IMR-90 (cell line): ENCODE data around the gene AKAP6. TPM values are rescaled to one million over a fixed set of nuclear protein-coding genes. Genes with fewer than 3 reads are reported as not detected.

Experiments
- ATAC-seq: fragments of 200-7000 bp; cut with Tn5 transposase; 2 replicates; pipeline ENCODE4 v1.9.1; 2020; ENCODE audit warnings: low read depth, mild to moderate bottlenecking, moderate library complexity
- BruUV-seq: library from RNA; stranded (reverse); fragments of 400-500 nt; replicated peaks from 2 replicates; lab custom pipeline; 2021; lab: Mats Ljungman, UMichigan
- CTCF ChIA-PET: fragments of 300-600 bp; formaldehyde crosslinking; extraction: SDS; loops from one replicate; lab custom pipeline; 2021; ENCODE audit warnings: antibody characterized with exemption; lab: Yijun Ruan, JAX
- POLR2A ChIA-PET: fragments of 300-600 bp; sonication (Branson Sonifier 250); formaldehyde crosslinking; loops from one replicate; lab custom pipeline; 2022; ENCODE audit warnings: antibody characterized with exemption; ENCODE audit not compliant: unreplicated experiment; lab: Charles Lee
- DNase-seq: peaks from one replicate; pipeline ENCODE4 v3.0.0; 2013
- H2AFZ ChIP-seq: replicated peaks from 2 replicates; pipeline ENCODE3; 2013; ENCODE audit warnings: low read length, mild to moderate bottlenecking; ENCODE audit not compliant: poor library complexity
- H2AK5ac ChIP-seq: 2 replicates; pipeline ENCODE4 v1.6.1; 2013; ENCODE audit warnings: low read depth, low read length, inconsistent platforms
- H2AK9ac ChIP-seq: replicated peaks from 2 replicates; pipeline ENCODE3; 2013; ENCODE audit warnings: mild to moderate bottlenecking, low read depth, low read length, moderate library complexity; ENCODE audit not compliant: poor library complexity
- H2BK120ac ChIP-seq: 2 replicates; pipeline ENCODE4 v1.6.1; 2013; ENCODE audit warnings: low read depth, low read length, inconsistent platforms
- H2BK15ac ChIP-seq: 3 replicates; pipeline ENCODE4 v1.6.1; 2013; ENCODE audit warnings: low read depth, low read length, inconsistent platforms
- H2BK20ac ChIP-seq: 2 replicates; pipeline ENCODE4 v1.6.1; 2013; ENCODE audit warnings: low read depth, mild to moderate bottlenecking, inconsistent platforms, low read length, moderate library complexity
- H2BK5ac ChIP-seq: 2 replicates; pipeline ENCODE4 v1.6.1; 2013; ENCODE audit warnings: mild to moderate bottlenecking, low read depth, low read length, inconsistent platforms; ENCODE audit not compliant: poor library complexity, severe bottlenecking
- H3K14ac ChIP-seq: replicated peaks from 2 replicates; pipeline ENCODE4 v1.6.1; 2013; ENCODE audit warnings: low read depth, low read length, inconsistent platforms
- H3K18ac ChIP-seq: 2 replicates; pipeline ENCODE4 v1.6.1; 2013; ENCODE audit warnings: low read depth, low read length, control low read depth
- H3K23ac ChIP-seq: 2 replicates; pipeline ENCODE4 v1.6.1; 2013; ENCODE audit warnings: low read depth, low read length, inconsistent platforms
- H3K27ac ChIP-seq: 2 replicates; pipeline ENCODE4 v1.5.1; 2013; ENCODE audit warnings: mild to moderate bottlenecking, control low read depth, low read length; ENCODE audit not compliant: insufficient read depth
- H3K27me3 ChIP-seq: 2 replicates; pipeline ENCODE4 v1.6.1; 2013; ENCODE audit warnings: low read length; ENCODE audit not compliant: control insufficient read depth, insufficient read depth
- H3K36me3 ChIP-seq: 2 replicates; pipeline ENCODE4 v1.6.1; 2013; ENCODE audit warnings: low read length, mixed read lengths; ENCODE audit not compliant: control insufficient read depth, insufficient read depth
- H3K4ac ChIP-seq: 2 replicates; pipeline ENCODE4 v1.6.1; 2013; ENCODE audit warnings: low read depth, low read length, inconsistent platforms
- H3K4me1 ChIP-seq: 2 replicates; pipeline ENCODE4 v1.6.1; 2013; ENCODE audit warnings: low read length, mixed read lengths; ENCODE audit not compliant: control insufficient read depth, insufficient read depth
- H3K4me2 ChIP-seq: 2 replicates; pipeline ENCODE4 v1.6.1; 2013; ENCODE audit warnings: low read depth, mild to moderate bottlenecking, control low read depth, low read length, moderate library complexity
- H3K4me3 ChIP-seq: 2 replicates; pipeline ENCODE4 v1.5.1; 2013; ENCODE audit warnings: low read depth, mild to moderate bottlenecking, control low read depth, low read length, moderate library complexity; ENCODE audit not compliant: insufficient read depth
- H3K56ac ChIP-seq: 2 replicates; pipeline ENCODE4 v1.6.1; 2013; ENCODE audit warnings: low read length, inconsistent platforms; ENCODE audit not compliant: insufficient read depth; ENCODE audit errors: extremely low read depth
- H3K79me1 ChIP-seq, 2 experiments: 2 replicates each; pipeline ENCODE4 v1.6.1; 2013; ENCODE audit warnings: low read length in 2 of 2, inconsistent platforms in 1 of 2, low read depth in 1 of 2
- H3K9ac ChIP-seq: 2 replicates; pipeline ENCODE4 v1.6.1; 2013; ENCODE audit warnings: low read depth, low read length, control low read depth
- H3K9me1 ChIP-seq: 2 replicates; pipeline ENCODE4 v1.6.1; 2013; ENCODE audit warnings: low read length, inconsistent platforms; ENCODE audit not compliant: insufficient read depth
- H3K9me3 ChIP-seq: 2 replicates; pipeline ENCODE4 v1.6.1; 2013; ENCODE audit warnings: low read length; ENCODE audit not compliant: control insufficient read depth, insufficient read depth
- H4K20me1 ChIP-seq: 2 replicates; pipeline ENCODE4 v1.6.1; 2013; ENCODE audit warnings: low read length, inconsistent platforms; ENCODE audit not compliant: insufficient read depth
- H4K5ac ChIP-seq: 2 replicates; pipeline ENCODE4 v1.6.1; 2013; ENCODE audit warnings: mild to moderate bottlenecking, low read depth, low read length, control low read depth
- H4K8ac ChIP-seq, 2 experiments: 2 replicates each; pipeline ENCODE4 v1.6.1; 2013; ENCODE audit warnings: low read depth in 2 of 2, low read length in 2 of 2, control low read depth in 1 of 2, inconsistent platforms in 1 of 2
- H4K91ac ChIP-seq: 2 replicates; pipeline ENCODE4 v1.6.1; 2013; ENCODE audit warnings: low read depth, low read length, inconsistent platforms; ENCODE audit not compliant: insufficient read depth
- BHLHE40 ChIP-seq: fragments of 150-350 bp; IDR thresholded peaks from 2 replicates; pipeline ENCODE4 v1.6.1; 2016; ENCODE audit warnings: mild to moderate bottlenecking, low read depth, low read length
- CEBPB ChIP-seq: IDR thresholded peaks from 2 replicates; pipeline ENCODE4 v1.6.1; 2012; ENCODE audit warnings: low read depth, low read length, improper control_type of control experiment
- CHD1 ChIP-seq: IDR thresholded peaks from 2 replicates; pipeline ENCODE4 v1.6.1; 2012; ENCODE audit warnings: low read depth, low read length, improper control_type of control experiment
- CTCF ChIP-seq: conservative IDR thresholded peaks from 2 replicates; pipeline ENCODE4 v1.5.1; 2012; ENCODE audit warnings: mild to moderate bottlenecking, low read depth, low read length, improper control_type of control experiment
- ELK1 ChIP-seq: fragments of 150-350 bp; IDR thresholded peaks from 2 replicates; pipeline ENCODE4 v1.6.1; 2016; ENCODE audit warnings: low read depth, mild to moderate bottlenecking, low read length, moderate library complexity, borderline replicate concordance
- MAFK ChIP-seq: IDR thresholded peaks from 2 replicates; pipeline ENCODE4 v1.6.1; 2012; ENCODE audit warnings: low read depth, low read length, improper control_type of control experiment
- MAZ ChIP-seq: IDR thresholded peaks from 2 replicates; pipeline ENCODE4 v1.6.1; 2012; ENCODE audit warnings: low read depth, mild to moderate bottlenecking, low read length, improper control_type of control experiment, moderate library complexity, borderline replicate concordance
- MXI1 ChIP-seq: IDR thresholded peaks from 2 replicates; pipeline ENCODE4 v1.6.1; 2012; ENCODE audit warnings: low read depth, mild to moderate bottlenecking, low read length, moderate library complexity, borderline replicate concordance
- NFE2L2 ChIP-seq: fragments of 150-350 bp; IDR thresholded peaks from 2 replicates; pipeline ENCODE4 v1.6.1; 2016; ENCODE audit warnings: low read depth, mild to moderate bottlenecking, low read length
- POLR2A ChIP-seq: IDR thresholded peaks from 2 replicates; pipeline ENCODE4 v1.6.1; 2012; ENCODE audit warnings: mild to moderate bottlenecking, low read depth, low read length
- RAD21 ChIP-seq: IDR thresholded peaks from 2 replicates; pipeline ENCODE4 v1.6.1; 2012; ENCODE audit warnings: low read length, improper control_type of control experiment
- RCOR1 ChIP-seq: IDR thresholded peaks from 2 replicates; pipeline ENCODE4 v1.6.1; 2012; ENCODE audit warnings: mild to moderate bottlenecking, low read length, improper control_type of control experiment; ENCODE audit not compliant: insufficient replicate concordance
- RFX5 ChIP-seq: IDR thresholded peaks from 2 replicates; pipeline ENCODE4 v1.8.0; 2012; ENCODE audit warnings: low read depth, mild to moderate bottlenecking, low read length, moderate library complexity
- SMC3 ChIP-seq: fragments of 150-350 bp; IDR thresholded peaks from 2 replicates; pipeline ENCODE4 v1.6.1; 2016; ENCODE audit warnings: low read depth, mild to moderate bottlenecking, antibody characterized with exemption, low read length, moderate library complexity
- WGBS, 2 experiments: methylation state at CpG; one replicate each; pipeline versions ENCODE4 v1.1.5 to v1.1.7; 2013; ENCODE audit warnings: missing lambda C conversion rate in 2 of 2; ENCODE audit not compliant: insufficient read length in 1 of 2; ENCODE audit errors: extremely low coverage in 2 of 2; 5-methylcytosine and 5-hydroxymethylcytosine counted together
- dilution Hi-C: fragments of 300-500 bp; cut with HindIII; formaldehyde crosslinking; loops from one replicate; pipeline ENCODE4 v1.14.3; 2018; ENCODE audit warnings: low sequenced_read_pairs; ENCODE audit not compliant: unreplicated experiment
- in situ Hi-C: fragments of 300-500 bp; cut with MboI; formaldehyde crosslinking; loops from 3 replicates; pipeline ENCODE4 v1.14.3; 2019; ENCODE audit warnings: low sequenced_read_pairs, inconsistent platforms, mixed read lengths
- intact Hi-C: fragments of 100-400 bp; cut with micrococcal nuclease; formaldehyde crosslinking; loops from 2 replicates; pipeline ENCODE4 v1.10.0; 2022
- polyA plus RNA-seq, 3 experiments: library from polyadenylated mRNA; depleted of rRNA; stranded (reverse); fragments of >200 nt; gene quantifications; 2 replicates each; pipeline ENCODE4 v1.2.3, GENCODE V29; 2012; ENCODE audit warnings: low replicate concordance in 1 of 3
- total RNA-seq: library from RNA; depleted of rRNA; stranded (reverse); fragments of >200 nt; gene quantifications from 2 replicates; pipeline ENCODE4 v1.2.3, GENCODE V29; 2012
- TF ChIP-seq, protein P1 (sequence below): fragments of 150-350 bp; IDR thresholded peaks from 2 replicates; pipeline ENCODE4 v1.6.1; 2017; ENCODE audit warnings: mild to moderate bottlenecking, antibody characterized with exemption, low read length, low read depth

AKAP6 gene
- total and polyA plus RNA-seq, 2 of the 4 experiments (the other 2 are of a cell fraction), result 0.22 to 1.6 TPM

- H3K4me1 ChIP-seq, result no peaks in the 10 kb centered on the region
- in situ Hi-C loops, result no loop called here
- no peak overlapping the region for H2AFZ ChIP-seq
- H3K9ac ChIP-seq, result no peak overlapping the region
- H4K20me1 ChIP-seq, result no peaks in the 10 kb centered on the region
- intact Hi-C loops, result no loop called here
- no peak overlapping the region for H4K91ac ChIP-seq
- dilution Hi-C loops, result no loop called here
- no peaks in the 10 kb centered on the region for H3K9me1 ChIP-seq
- H2BK120ac ChIP-seq, result no peak overlapping the region
- no peak overlapping the region for H3K18ac ChIP-seq
- no peaks in the 10 kb centered on the region; the same call in 1 of the 2 replicates for H3K27me3 ChIP-seq
- H3K27ac ChIP-seq, result no peak overlapping the region
- ChIA-PET POLR2A (no interaction called here), CTCF (interaction anchor here (1.1 kb wide), 1 partner anchor 54 kb away, joined by 3 read pairs; no protein-coding TSS in a partner anchor)
- TF ChIP-seq SMC3 (no peak), RAD21 (no peak), CTCF (no peak), CEBPB (no peak), MAZ (no peak), ELK1 (no peak), RCOR1 (no peak), CHD1 (no peak), MXI1 (no peak), RFX5 (no peak), MAFK (no peak), BHLHE40 (no peak), POLR2A (no peak), NFE2L2 (no peak)
- TF ChIP-seq, protein P1, sequence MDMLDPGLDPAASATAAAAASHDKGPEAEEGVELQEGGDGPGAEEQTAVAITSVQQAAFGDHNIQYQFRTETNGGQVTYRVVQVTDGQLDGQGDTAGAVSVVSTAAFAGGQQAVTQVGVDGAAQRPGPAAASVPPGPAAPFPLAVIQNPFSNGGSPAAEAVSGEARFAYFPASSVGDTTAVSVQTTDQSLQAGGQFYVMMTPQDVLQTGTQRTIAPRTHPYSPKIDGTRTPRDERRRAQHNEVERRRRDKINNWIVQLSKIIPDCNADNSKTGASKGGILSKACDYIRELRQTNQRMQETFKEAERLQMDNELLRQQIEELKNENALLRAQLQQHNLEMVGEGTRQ, result no peak
- no peak overlapping the region for H3K4ac ChIP-seq
- no CpG with 5 or more reads among the region's 1 CpG for WGBS, 2 experiments
- no peaks in the 10 kb centered on the region for H3K36me3 ChIP-seq
- no peak overlapping the region for H2BK20ac ChIP-seq
- no peak overlapping the region for H3K14ac ChIP-seq
- H4K5ac ChIP-seq, result no peak overlapping the region
- BruUV-seq, result no TSS peak
- H3K23ac ChIP-seq, result no peak overlapping the region
- no peaks in the 10 kb centered on the region for H3K79me1 ChIP-seq
- H4K8ac ChIP-seq, result no peak overlapping the region
- H2AK9ac ChIP-seq, result no peak overlapping the region
- H3K4me3 ChIP-seq, result no peak overlapping the region
- H3K56ac ChIP-seq, result no peak overlapping the region
- no peak overlapping the region for H2BK5ac ChIP-seq
- no peak for ATAC-seq
- no peaks in the 10 kb centered on the region for H3K9me3 ChIP-seq
- H2BK15ac ChIP-seq, result no peak overlapping the region
- H2AK5ac ChIP-seq, result no peak overlapping the region
- H3K4me2 ChIP-seq, result no peak overlapping the region
- no peak for DNase-seq
Measured at GRCh38 chr14:32436993-32437392, 107.9 kb downstream of the AKAP6 start.
